Ishikawa (cell line): ENCODE measurements around the gene HS3ST4.

Experiments
- CEBPB ChIP-seq: IDR thresholded peaks from 2 replicates; pipeline ENCODE4 v1.6.1; 2012
- CREB1 ChIP-seq: IDR thresholded peaks from 2 replicates; pipeline ENCODE4 v1.6.1; 2012; ENCODE audit warnings: low read depth
- EGR1 ChIP-seq: IDR thresholded peaks from 2 replicates; pipeline ENCODE4 v1.6.1; 2012
- EP300 ChIP-seq: IDR thresholded peaks from 2 replicates; pipeline ENCODE4 v1.6.1; 2012; ENCODE audit warnings: borderline replicate concordance
- FOXM1 ChIP-seq: IDR thresholded peaks from 2 replicates; pipeline ENCODE4 v1.6.1; 2012; ENCODE audit warnings: low read depth, borderline replicate concordance
- MAX ChIP-seq: IDR thresholded peaks from 2 replicates; pipeline ENCODE4 v1.6.1; 2012
- NFIC ChIP-seq: IDR thresholded peaks from 2 replicates; pipeline ENCODE4 v1.6.1; 2012
- RAD21 ChIP-seq: IDR thresholded peaks from 2 replicates; pipeline ENCODE4 v1.6.1; 2012; ENCODE audit warnings: low read depth
- REST ChIP-seq: IDR thresholded peaks from 2 replicates; pipeline ENCODE4 v1.6.1; 2012; ENCODE audit warnings: low read depth, mild to moderate bottlenecking
- TAF1 ChIP-seq: IDR thresholded peaks from 2 replicates; pipeline ENCODE4 v1.6.1; 2012; ENCODE audit warnings: low read depth, mild to moderate bottlenecking
- TCF12 ChIP-seq: IDR thresholded peaks from 2 replicates; pipeline ENCODE4 v1.6.1; 2012; ENCODE audit warnings: low read depth
- TEAD4 ChIP-seq: IDR thresholded peaks from 2 replicates; pipeline ENCODE4 v1.6.1; 2012
- YY1 ChIP-seq: IDR thresholded peaks from 2 replicates; pipeline ENCODE4 v1.6.1; 2012; ENCODE audit warnings: low read depth
- ZBTB7A ChIP-seq: IDR thresholded peaks from 2 replicates; pipeline ENCODE4 v1.6.1; 2012; ENCODE audit warnings: low read depth
- TF ChIP-seq, protein P1 (sequence below): IDR thresholded peaks from 2 replicates; pipeline ENCODE4 v1.6.1; 2012

HS3ST4 gene

GRCh38 chr16:25855818-25856217 lies 164.1 kb downstream of the HS3ST4 start:
- TF ChIP-seq NFIC (no peak), FOXM1 (no peak), EGR1 (no peak), MAX (no peak), ZBTB7A (no peak), REST (no peak), CEBPB (no peak), RAD21 (no peak), TAF1 (no peak), TCF12 (no peak), TEAD4 (no peak), YY1 (no peak), EP300 (no peak), CREB1 (no peak)
- TF ChIP-seq, protein P1, sequence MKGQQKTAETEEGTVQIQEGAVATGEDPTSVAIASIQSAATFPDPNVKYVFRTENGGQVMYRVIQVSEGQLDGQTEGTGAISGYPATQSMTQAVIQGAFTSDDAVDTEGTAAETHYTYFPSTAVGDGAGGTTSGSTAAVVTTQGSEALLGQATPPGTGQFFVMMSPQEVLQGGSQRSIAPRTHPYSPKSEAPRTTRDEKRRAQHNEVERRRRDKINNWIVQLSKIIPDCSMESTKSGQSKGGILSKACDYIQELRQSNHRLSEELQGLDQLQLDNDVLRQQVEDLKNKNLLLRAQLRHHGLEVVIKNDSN: no peak

- TF ChIP-seq REST: no peak
- TF ChIP-seq ZBTB7A: no peak
- TF ChIP-seq MAX: no peak
- no peak for TF ChIP-seq TAF1
- TF ChIP-seq YY1: no peak
- TF ChIP-seq TEAD4: no peak
- TF ChIP-seq CEBPB: no peak
- no peak for TF ChIP-seq EP300
- no peak for TF ChIP-seq NFIC
These were observed 167.9 kb downstream of the HS3ST4 start for GRCh38 chr16:25859645-25860044.

GRCh38 chr16:25867041-25867440 lies 175.3 kb downstream of the HS3ST4 start:
- TF ChIP-seq TEAD4 (no peak), EGR1 (no peak), YY1 (no peak), ZBTB7A (no peak), REST (no peak), MAX (no peak), NFIC (no peak), TAF1 (no peak), EP300 (no peak), FOXM1 (no peak), CEBPB (no peak), CREB1 (no peak), TCF12 (no peak), RAD21 (no peak)
- TF ChIP-seq, protein P1: no peak

DNA sequence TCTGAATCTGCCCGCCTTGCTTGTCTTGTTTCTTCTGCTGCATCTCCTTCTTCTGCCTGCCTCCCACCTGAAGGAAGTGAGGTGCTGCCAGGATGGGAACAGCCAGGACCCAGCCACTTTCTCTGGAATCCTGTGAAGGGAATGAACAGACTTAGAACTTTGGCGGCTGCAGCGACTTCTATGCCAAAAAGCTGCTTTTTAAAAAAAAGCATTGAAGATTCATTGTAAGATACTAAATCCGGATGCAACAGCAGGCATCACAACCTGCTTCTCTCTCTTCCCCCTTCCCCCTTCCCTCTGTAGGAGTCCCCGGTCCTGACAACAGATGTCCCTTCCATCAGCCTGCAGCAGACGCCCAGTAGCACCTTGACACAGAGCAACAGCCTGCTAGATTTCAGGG lies 176.3 kb downstream of the HS3ST4 start:
- TF ChIP-seq EP300 (no peak), NFIC (no peak), FOXM1 (no peak), CEBPB (no peak), EGR1 (no peak), REST (no peak), CREB1 (no peak), TCF12 (no peak), MAX (no peak), TAF1 (no peak), ZBTB7A (no peak), RAD21 (no peak)
- TF ChIP-seq, protein P1: no peak
